Mesendoderm (in vitro differentiated cells): ENCODE data around the gene BST2.

ENCODE experiments used
- DNase-seq: peaks from one replicate; pipeline ENCODE4 v3.0.0; 2013
- H2AK5ac ChIP-seq: 2 replicates; pipeline ENCODE4 v1.6.1; 2013; ENCODE audit warnings: low read length, inconsistent platforms
- H2BK120ac ChIP-seq: 2 replicates; pipeline ENCODE4 v1.6.1; 2013; ENCODE audit warnings: low read depth, mild to moderate bottlenecking, low read length, moderate library complexity, mixed read lengths
- H2BK15ac ChIP-seq: replicated peaks from 2 replicates; pipeline ENCODE4 v1.6.1; 2013; ENCODE audit warnings: low read depth, mild to moderate bottlenecking, moderate library complexity
- H2BK5ac ChIP-seq: 2 replicates; pipeline ENCODE4 v1.6.1; 2013; ENCODE audit warnings: low read length, inconsistent platforms
- H3K18ac ChIP-seq: 2 replicates; pipeline ENCODE4 v1.6.1; 2013; ENCODE audit warnings: mild to moderate bottlenecking, low read length, mixed read lengths
- H3K23ac ChIP-seq: one replicate; pipeline ENCODE4 v1.6.1; 2013; ENCODE audit warnings: low read length
- H3K27ac ChIP-seq: 2 replicates; pipeline ENCODE4 v1.5.1; 2013; ENCODE audit warnings: low read depth, mild to moderate bottlenecking, inconsistent platforms, low read length, moderate library complexity
- H3K27me3 ChIP-seq: 2 replicates; pipeline ENCODE4 v1.6.1; 2013; ENCODE audit warnings: low read length, control low read depth, mild to moderate bottlenecking, inconsistent platforms; ENCODE audit not compliant: insufficient read depth, poor library complexity
- H3K36me3 ChIP-seq: 2 replicates; pipeline ENCODE4 v1.6.1; 2013; ENCODE audit warnings: low read length, inconsistent platforms; ENCODE audit not compliant: control insufficient read depth, insufficient read depth
- H3K4ac ChIP-seq: one replicate; pipeline ENCODE4 v1.6.1; 2013; ENCODE audit warnings: low read depth, mild to moderate bottlenecking, low read length, moderate library complexity
- H3K4me1 ChIP-seq: 2 replicates; pipeline ENCODE4 v1.6.1; 2013; ENCODE audit warnings: low read depth, low read length, inconsistent platforms; ENCODE audit not compliant: control insufficient read depth
- H3K4me2 ChIP-seq: 2 replicates; pipeline ENCODE4 v1.6.1; 2013; ENCODE audit warnings: low read length
- H3K4me3 ChIP-seq: 2 replicates; pipeline ENCODE4 v1.5.1; 2013; ENCODE audit warnings: mild to moderate bottlenecking, low read length
- H3K56ac ChIP-seq: one replicate; pipeline ENCODE4 v1.6.1; 2013; ENCODE audit warnings: low read length
- H3K79me1 ChIP-seq: 2 replicates; pipeline ENCODE4 v1.6.1; 2013; ENCODE audit warnings: low read length, inconsistent platforms
- H3K79me2 ChIP-seq: 2 replicates; pipeline ENCODE4 v1.6.1; 2013; ENCODE audit warnings: mild to moderate bottlenecking, low read length; ENCODE audit not compliant: control insufficient read depth, insufficient read depth
- H3K9ac ChIP-seq: 2 replicates; pipeline ENCODE4 v1.6.1; 2013; ENCODE audit warnings: low read length, inconsistent platforms
- H4K5ac ChIP-seq: one replicate; pipeline ENCODE4 v1.6.1; 2013; ENCODE audit warnings: low read length
- H4K8ac ChIP-seq: one replicate; pipeline ENCODE4 v1.6.1; 2013; ENCODE audit warnings: low read depth, mild to moderate bottlenecking, control low read depth, low read length, moderate library complexity
- WGBS: extraction: QIAGEN DNeasy Blood & Tissue Kit; methylation state at CpG from one replicate; pipeline ENCODE4 v1.1.7; 2013; ENCODE audit warnings: low lambda C conversion rate, missing lambda C conversion rate; ENCODE audit not compliant: insufficient coverage; ENCODE audit errors: extremely low coverage; 5-methylcytosine and 5-hydroxymethylcytosine counted together

BST2 gene

GRCh38 chr19:17394891-17395415, 10.5 kb downstream of the BST2 start:
- DNase-seq: peak; percentile 94

GRCh38 chr19:17393914-17394313, 11.5 kb downstream of the BST2 start, which contains the start of gene CCDC194:
TSS of gene CCDC194 (minus strand) at chr19:17394196. CDS start at chr19:17394158, 38 bp downstream.
- H3K56ac ChIP-seq: no peak within 1 kb of the TSS
- H3K4me2 ChIP-seq: no peak within 1 kb of the TSS
- DNase-seq: no peak
- no peaks in the 10 kb centered on the region for H3K79me2 ChIP-seq
- no peak within 1 kb of the TSS for H3K18ac ChIP-seq
- H3K27ac ChIP-seq: no peak within 1 kb of the TSS
- no peak within 1 kb of the TSS for H4K5ac ChIP-seq
- no peak within 1 kb of the TSS for H3K4ac ChIP-seq
- H2AK5ac ChIP-seq: no peak within 1 kb of the TSS
- no peak within 1 kb of the TSS for H3K9ac ChIP-seq
- no peaks in the 10 kb centered on the region for H3K27me3 ChIP-seq
- no peak within 1 kb of the TSS for H2BK120ac ChIP-seq
- no peaks in the 10 kb centered on the region for H3K36me3 ChIP-seq
- H3K4me1 ChIP-seq: no peaks in the 10 kb centered on the region
- no peak within 1 kb of the TSS for H3K23ac ChIP-seq
- no peaks in the 10 kb centered on the region for H3K79me1 ChIP-seq
- H2BK15ac ChIP-seq: no peak within 1 kb of the TSS
- WGBS: no CpG with 5 or more reads among the region's 41 CpGs
- no peak within 1 kb of the TSS for H4K8ac ChIP-seq
- H3K4me3 ChIP-seq: no peak within 1 kb of the TSS
- H2BK5ac ChIP-seq: no peak within 1 kb of the TSS

More at GRCh38 chr19:17394891-17395415, 10.5 kb downstream of the BST2 start:
- no peaks in the 10 kb centered on the region for H3K36me3 ChIP-seq
- H4K5ac ChIP-seq: no peak overlapping the region
- H3K18ac ChIP-seq: peak overlapping the region; percentile 22
- H3K9ac ChIP-seq: peak overlapping the region; percentile 48
- H2BK15ac ChIP-seq: no peak overlapping the region
- peak overlapping the region; percentile 82 for H2BK5ac ChIP-seq
- peak overlapping the region; percentile 63 for H3K27ac ChIP-seq
- no peaks in the 10 kb centered on the region for H3K79me1 ChIP-seq
- H3K4me3 ChIP-seq: no peak overlapping the region
- no peak overlapping the region for H3K23ac ChIP-seq
- H2BK120ac ChIP-seq: no peak overlapping the region
- H3K27me3 ChIP-seq: no peaks in the 10 kb centered on the region
- H4K8ac ChIP-seq: no peak overlapping the region
- H3K4me2 ChIP-seq: no peak overlapping the region
- no CpG with 5 or more reads among the region's 19 CpGs for WGBS
- H3K56ac ChIP-seq: peak overlapping the region; percentile 81
- H3K4me1 ChIP-seq: no peaks in the 10 kb centered on the region
- no peak overlapping the region for H3K4ac ChIP-seq
- no peaks in the 10 kb centered on the region for H3K79me2 ChIP-seq
- no peak overlapping the region for H2AK5ac ChIP-seq

GRCh38 chr19:17393002-17393401, 12.4 kb downstream of the BST2 start:
- Histone ChIP-seq H4K8ac (no peak overlapping the region), H3K18ac (no peak overlapping the region), H3K9ac (no peak overlapping the region), H3K36me3 (no peaks in the 10 kb centered on the region), H3K23ac (no peak overlapping the region), H3K79me2 (no peaks in the 10 kb centered on the region), H3K4me1 (no peaks in the 10 kb centered on the region), H3K4me3 (no peak overlapping the region), H2AK5ac (no peak overlapping the region), H3K27ac (no peak overlapping the region), H2BK15ac (no peak overlapping the region), H2BK5ac (no peak overlapping the region), H3K27me3 (no peaks in the 10 kb centered on the region), H4K5ac (no peak overlapping the region), H3K4ac (no peak overlapping the region), H3K56ac (no peak overlapping the region), H3K4me2 (no peak overlapping the region), H3K79me1 (no peaks in the 10 kb centered on the region), H2BK120ac (no peak overlapping the region)
- WGBS: no CpG with 5 or more reads among the region's 2 CpGs
- peak; percentile 29 for DNase-seq

- Histone ChIP-seq H2BK5ac (no peak overlapping the region), H3K36me3 (no peaks in the 10 kb centered on the region), H3K27ac (no peak overlapping the region), H2BK15ac (no peak overlapping the region), H3K79me1 (no peaks in the 10 kb centered on the region), H3K4me3 (peak overlapping the region; percentile 30), H4K5ac (no peak overlapping the region), H2AK5ac (no peak overlapping the region), H3K56ac (peak overlapping the region; percentile 66), H3K4ac (no peak overlapping the region), H4K8ac (no peak overlapping the region), H3K4me2 (peak overlapping the region; percentile 90), H3K27me3 (no peaks in the 10 kb centered on the region), H2BK120ac (no peak overlapping the region), H3K9ac (peak overlapping the region; percentile 72), H3K18ac (no peak overlapping the region), H3K4me1 (no peaks in the 10 kb centered on the region), H3K79me2 (no peaks in the 10 kb centered on the region), H3K23ac (no peak overlapping the region)
- no peak for DNase-seq
- no CpG with 5 or more reads among the region's 26 CpGs for WGBS
Observed at GRCh38 chr19:17391371-17392151, 13.9 kb downstream of the BST2 start.

GRCh38 chr19:17390665-17391370, 14.6 kb downstream of the BST2 start:
- Histone ChIP-seq H3K79me2 (no peaks in the 10 kb centered on the region), H2BK5ac (no peak overlapping the region), H3K4me2 (peak overlapping the region; percentile 90), H2BK120ac (no peak overlapping the region), H3K4me3 (peak overlapping the region; percentile 32), H4K5ac (no peak overlapping the region), H3K4me1 (no peaks in the 10 kb centered on the region), H3K18ac (no peak overlapping the region), H3K79me1 (no peaks in the 10 kb centered on the region), H2AK5ac (no peak overlapping the region), H4K8ac (no peak overlapping the region), H2BK15ac (no peak overlapping the region), H3K27ac (no peak overlapping the region), H3K4ac (no peak overlapping the region), H3K9ac (peak overlapping the region; percentile 72), H3K36me3 (no peaks in the 10 kb centered on the region), H3K27me3 (no peaks in the 10 kb centered on the region), H3K23ac (no peak overlapping the region), H3K56ac (peak overlapping the region; percentile 81)
- DNase-seq: peak; percentile 95
- WGBS: no CpG with 5 or more reads among the region's 50 CpGs
